Measurements from ENCODE around the gene HSPB6. TPM values are rescaled to one million over a fixed set of nuclear protein-coding genes. Genes with fewer than 3 reads are reported as not detected.

HSPB6 gene, protein sequence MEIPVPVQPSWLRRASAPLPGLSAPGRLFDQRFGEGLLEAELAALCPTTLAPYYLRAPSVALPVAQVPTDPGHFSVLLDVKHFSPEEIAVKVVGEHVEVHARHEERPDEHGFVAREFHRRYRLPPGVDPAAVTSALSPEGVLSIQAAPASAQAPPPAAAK
- total RNA-seq (2022; extraction: Qiagen RNA extraction), result 0.12 to 0.28 TPM (median 0.19 TPM) in 3 of 5 replicates, not detected in the others

DNA sequence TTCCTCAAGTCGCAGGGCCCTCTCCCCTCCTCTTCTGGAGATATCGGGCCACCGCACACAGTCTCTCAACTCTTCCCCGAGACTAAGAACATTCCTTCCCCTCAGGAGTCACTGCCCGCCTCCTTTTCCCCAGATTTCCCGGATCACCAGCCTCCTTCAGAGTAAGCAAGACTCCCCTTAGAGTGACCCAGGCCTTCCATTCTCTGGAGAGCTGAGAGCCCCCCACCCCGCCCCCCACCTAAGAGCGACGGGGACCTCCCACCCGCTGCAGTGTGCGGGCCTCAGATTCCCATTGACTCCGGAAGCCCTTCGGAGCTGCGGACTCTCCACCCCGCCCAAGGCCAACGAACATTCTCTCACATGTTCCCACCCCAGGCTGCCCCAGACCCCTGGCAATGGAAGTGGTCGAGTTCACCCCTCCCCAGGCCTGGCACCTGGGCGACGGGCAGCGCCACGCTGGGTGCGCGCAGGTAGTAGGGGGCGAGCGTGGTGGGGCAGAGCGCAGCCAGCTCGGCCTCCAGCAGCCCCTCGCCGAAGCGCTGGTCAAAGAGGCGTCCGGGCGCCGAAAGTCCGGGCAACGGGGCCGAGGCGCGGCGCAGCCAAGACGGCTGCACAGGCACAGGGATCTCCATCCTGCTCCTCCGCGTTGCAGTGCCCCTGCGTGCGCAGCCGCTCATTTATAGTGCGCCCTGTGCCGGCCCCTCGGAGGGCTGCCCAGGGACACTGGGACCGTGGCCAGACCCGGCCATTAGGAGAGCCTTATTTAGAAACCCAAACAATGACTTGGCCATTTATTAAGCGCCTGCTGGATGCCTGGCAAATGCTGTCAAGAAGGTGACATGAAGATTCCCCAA lies at the start of gene HSPB6:
Gene HSPB6, minus strand, starts transcription at position 653 of the 854 bp plus-strand sequence. Its CDS starts 21 bp downstream, at position 632.

GRCh38 chr19:35775298-35776101 lies 18.7 kb upstream of the HSPB6 start, which contains the start of gene ARHGAP33:
ARHGAP33 (plus strand) TSS chr19:35775564; CDS start chr19:35775659, 95 bp downstream.

DNA sequence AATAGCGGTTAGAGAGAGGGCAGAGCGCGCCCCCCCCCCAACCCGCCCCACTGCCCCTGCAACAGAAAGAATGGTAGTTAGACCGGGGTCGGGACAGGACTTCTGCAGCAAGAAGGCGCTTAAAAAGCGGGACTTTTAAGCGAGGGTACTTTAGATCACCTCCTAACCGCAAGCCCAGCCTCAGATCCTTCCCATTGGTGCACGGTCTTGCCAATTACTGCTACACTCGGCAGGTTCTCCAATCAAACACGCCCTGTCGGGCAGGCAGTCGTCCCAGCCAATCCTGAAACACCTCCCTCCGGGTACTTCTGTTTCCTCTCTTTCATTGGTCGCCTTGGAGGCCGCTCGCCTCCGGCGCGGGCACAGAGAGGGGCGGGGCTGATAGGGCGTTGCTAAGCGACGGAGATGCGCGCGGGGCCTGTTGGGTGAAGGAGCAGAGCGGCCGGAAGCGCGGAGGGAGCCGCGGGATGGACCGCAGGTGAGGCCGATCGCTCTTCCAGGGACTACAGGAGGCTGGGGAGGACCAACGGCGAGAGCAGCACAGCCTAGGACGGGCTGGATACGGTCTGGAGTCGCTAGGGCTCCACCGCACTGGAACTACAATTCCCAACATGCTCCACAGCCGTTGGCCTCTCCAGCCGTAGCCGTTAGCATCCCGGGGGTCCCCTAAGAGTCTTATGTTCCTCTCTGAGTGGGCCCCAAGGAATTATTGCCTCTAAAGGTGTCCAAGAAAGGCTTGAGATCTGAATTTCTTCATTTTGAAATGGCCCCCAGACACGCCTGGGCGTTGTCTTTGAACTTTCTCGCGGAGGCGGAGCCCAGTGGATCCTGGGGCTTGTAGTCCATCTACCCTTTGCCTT lies 1.1 kb upstream of the HSPB6 start, which contains the start of gene PROSER3:
Gene PROSER3, plus strand, starts transcription at position 428 of the 860 bp plus-strand sequence. Its CDS starts 40 bp downstream, at position 468.

DNA sequence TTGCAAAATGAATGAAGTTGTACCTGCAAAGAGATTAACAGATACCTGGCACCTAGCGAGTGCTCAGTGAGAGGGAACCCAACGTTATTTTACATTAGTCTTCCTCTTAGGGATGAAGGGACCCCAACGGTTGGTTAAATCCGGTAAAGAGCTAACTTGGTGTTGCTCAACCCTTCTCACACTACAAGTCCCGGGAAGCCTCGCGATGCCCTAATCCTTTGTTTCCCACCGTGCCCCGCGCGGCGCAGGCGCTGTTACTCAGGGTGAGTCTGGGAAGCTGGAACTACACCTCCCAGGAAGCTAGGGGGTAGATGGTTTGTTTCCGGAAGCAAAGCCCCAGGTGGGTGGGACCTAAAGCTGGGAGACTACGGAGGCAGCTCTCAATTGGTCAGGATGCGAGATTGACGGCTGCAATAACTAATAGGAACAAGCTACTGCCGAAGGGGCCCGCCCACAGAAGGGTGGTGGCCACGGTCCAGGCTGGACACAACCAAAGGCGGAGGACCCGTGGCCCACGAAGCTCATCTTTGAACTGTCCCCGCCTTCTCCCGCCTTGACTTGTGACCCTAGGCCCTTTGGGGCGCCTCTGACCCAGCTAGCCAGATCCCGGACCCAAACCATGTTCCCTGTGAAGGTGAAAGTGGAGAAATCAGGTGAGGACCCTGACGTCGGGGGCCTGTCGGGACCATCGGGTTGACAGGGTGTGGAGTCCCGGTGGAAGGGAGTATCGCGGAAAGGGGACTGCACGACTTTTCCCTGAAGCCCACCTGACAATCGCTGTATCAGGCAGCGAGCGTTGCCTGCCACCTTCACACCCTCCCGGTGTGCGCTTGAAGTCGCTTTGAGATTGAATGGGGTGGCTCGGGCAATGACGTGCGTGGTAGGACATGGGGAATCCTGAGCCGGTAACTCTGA lies 8.5 kb downstream of the HSPB6 start, which contains the start of gene LIN37:
Gene LIN37, plus strand, starts transcription at position 471 of the 915 bp plus-strand sequence. Its CDS starts 149 bp downstream, at position 620.

DNA sequence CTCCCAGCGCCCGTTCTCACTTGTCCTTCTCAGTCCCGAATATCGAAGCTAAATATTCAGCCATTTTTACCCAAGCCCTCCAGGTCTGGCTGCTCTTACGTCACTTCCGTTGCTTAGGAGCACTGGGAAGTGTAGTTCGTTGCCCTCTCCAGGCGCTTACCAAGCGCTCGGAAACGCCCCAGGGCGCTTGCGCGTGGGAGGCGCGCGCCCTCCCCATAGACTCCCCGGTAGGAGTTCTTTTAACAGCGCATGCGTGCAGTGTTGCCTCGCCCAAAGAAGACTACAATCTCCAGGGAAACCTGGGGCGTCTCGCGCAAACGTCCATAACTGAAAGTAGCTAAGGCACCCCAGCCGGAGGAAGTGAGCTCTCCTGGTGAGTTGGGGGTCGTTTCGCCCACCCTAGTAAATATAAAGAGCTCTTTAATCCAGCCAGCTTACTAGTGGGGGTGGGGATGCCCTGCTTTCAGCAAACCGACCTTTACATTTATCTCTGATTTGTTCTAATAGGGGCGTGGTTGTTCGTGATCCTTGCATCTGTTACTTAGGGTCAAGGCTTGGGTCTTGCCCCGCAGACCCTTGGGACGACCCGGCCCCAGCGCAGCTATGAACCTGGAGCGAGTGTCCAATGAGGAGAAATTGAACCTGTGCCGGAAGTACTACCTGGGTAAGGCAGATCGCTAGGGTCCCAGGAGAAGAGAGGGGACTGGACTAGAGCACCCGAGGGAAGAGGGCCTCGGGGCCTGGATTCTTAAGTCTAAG lies 11.3 kb downstream of the HSPB6 start, which contains the start of the genes PSENEN and U2AF1L4:
Gene PSENEN, plus strand, starts transcription at position 324 of the 759 bp plus-strand sequence. Its CDS starts 280 bp downstream, at position 604.
Gene U2AF1L4, minus strand, starts transcription at position 91 of the 759 bp plus-strand sequence. Its CDS starts 27 bp downstream, at position 64.

GRCh38 chr19:35742121-35742724 lies 14.6 kb downstream of the HSPB6 start, which contains the start of gene IGFLR1:
IGFLR1 (minus strand) TSS chr19:35742452; CDS start chr19:35741180, 1,272 bp downstream.

GRCh38 chr19:35717665-35718344 lies 39.0 kb downstream of the HSPB6 start, which contains the start of gene KMT2B:
KMT2B (plus strand) TSS chr19:35718003; CDS start chr19:35718019, 16 bp downstream.

Other genes starting within 250 kb of the HSPB6 start
- 32.5 to 41.2 TPM (median 37.6 TPM) in 5 replicates for gene DMKN, start 243.4 kb downstream of the HSPB6 start, total RNA-seq (2022; extraction: Qiagen RNA extraction)
- gene SBSN, start 228.7 kb downstream of the HSPB6 start, total RNA-seq (2022; extraction: Qiagen RNA extraction), result 2.4 to 3.3 TPM (median 3.2 TPM) in 5 replicates
- 0.21 TPM in 1 of 5 replicates, not detected in the others for gene GAPDHS, start 223.6 kb downstream of the HSPB6 start, total RNA-seq (2022; extraction: Qiagen RNA extraction)
- gene TMEM147, start 211.4 kb downstream of the HSPB6 start, total RNA-seq (2022; extraction: Qiagen RNA extraction), result 374 to 446 TPM (median 422 TPM) in 5 replicates
- 0.06 TPM in 1 of 5 replicates, not detected in the others for gene ATP4A, start 193.4 kb downstream of the HSPB6 start, total RNA-seq (2022; extraction: Qiagen RNA extraction)
- not detected in 5 replicates for gene PMIS2, start 170.9 kb downstream of the HSPB6 start, total RNA-seq (2022; extraction: Qiagen RNA extraction)
- 11.3 to 18.9 TPM (median 15.0 TPM) in 5 replicates for gene HAUS5, start 144.3 kb downstream of the HSPB6 start, total RNA-seq (2022; extraction: Qiagen RNA extraction)
- 148 to 214 TPM (median 206 TPM) in 5 replicates for gene RBM42, start 128.0 kb downstream of the HSPB6 start, total RNA-seq (2022; extraction: Qiagen RNA extraction)
- gene ETV2, start 115.3 kb downstream of the HSPB6 start, total RNA-seq (2022; extraction: Qiagen RNA extraction), result 1.7 to 3.1 TPM (median 2.9 TPM) in 5 replicates
- gene COX6B1, start 108.7 kb downstream of the HSPB6 start, total RNA-seq (2022; extraction: Qiagen RNA extraction), result 1,323 to 1,675 TPM (median 1,366 TPM) in 5 replicates
- gene UPK1A, start 90.5 kb downstream of the HSPB6 start, total RNA-seq (2022; extraction: Qiagen RNA extraction), result 0.72 to 1.1 TPM (median 0.94 TPM) in 5 replicates
- not detected in 5 replicates for gene ZBTB32, start 52.5 kb downstream of the HSPB6 start, total RNA-seq (2022; extraction: Qiagen RNA extraction)
- gene KMT2B, start 39.0 kb downstream of the HSPB6 start, total RNA-seq (2022; extraction: Qiagen RNA extraction), result 46.2 to 63.6 TPM (median 56.5 TPM) in 5 replicates
- gene IGFLR1, start 14.6 kb downstream of the HSPB6 start, total RNA-seq (2022; extraction: Qiagen RNA extraction), result 10.2 to 14.6 TPM (median 11.8 TPM) in 5 replicates
- 24.6 to 30.2 TPM (median 25.0 TPM) in 5 replicates for gene U2AF1L4, start 11.6 kb downstream of the HSPB6 start, total RNA-seq (2022; extraction: Qiagen RNA extraction)
- 288 to 310 TPM (median 290 TPM) in 5 replicates for gene PSENEN, start 11.4 kb downstream of the HSPB6 start, total RNA-seq (2022; extraction: Qiagen RNA extraction)
- gene LIN37, start 8.5 kb downstream of the HSPB6 start, total RNA-seq (2022; extraction: Qiagen RNA extraction), result 20.3 to 28.5 TPM (median 22.0 TPM) in 5 replicates
- gene PROSER3, start 1.1 kb upstream of the HSPB6 start, total RNA-seq (2022; extraction: Qiagen RNA extraction), result 24.6 to 30.3 TPM (median 28.2 TPM) in 5 replicates
- gene ARHGAP33, start 18.5 kb upstream of the HSPB6 start, total RNA-seq (2022; extraction: Qiagen RNA extraction), result 3.9 to 9.3 TPM (median 7.6 TPM) in 5 replicates
- 0.16 to 0.53 TPM (median 0.34 TPM) in 5 replicates for gene PRODH2, start 55.8 kb upstream of the HSPB6 start, total RNA-seq (2022; extraction: Qiagen RNA extraction)
- gene NPHS1, start 95.5 kb upstream of the HSPB6 start, total RNA-seq (2022; extraction: Qiagen RNA extraction), result 0.27 to 0.75 TPM (median 0.56 TPM) in 5 replicates
- gene KIRREL2, start 99.9 kb upstream of the HSPB6 start, total RNA-seq (2022; extraction: Qiagen RNA extraction), result 0.42 to 0.60 TPM (median 0.55 TPM) in 5 replicates
- gene APLP1, start 111.5 kb upstream of the HSPB6 start, total RNA-seq (2022; extraction: Qiagen RNA extraction), result 73.4 to 99.4 TPM (median 94.1 TPM) in 5 replicates
- 5.5 to 7.7 TPM (median 6.2 TPM) in 5 replicates for gene NFKBID, start 143.5 kb upstream of the HSPB6 start, total RNA-seq (2022; extraction: Qiagen RNA extraction)
- 0.30 to 0.45 TPM (median 0.35 TPM) in 5 replicates for gene HCST, start 145.5 kb upstream of the HSPB6 start, total RNA-seq (2022; extraction: Qiagen RNA extraction)
- not detected in 5 replicates for gene TYROBP, start 151.3 kb upstream of the HSPB6 start, total RNA-seq (2022; extraction: Qiagen RNA extraction)
- 12.9 to 23.3 TPM (median 21.0 TPM) in 5 replicates for gene LRFN3, start 179.3 kb upstream of the HSPB6 start, total RNA-seq (2022; extraction: Qiagen RNA extraction)
- gene SDHAF1, start 238.2 kb upstream of the HSPB6 start, total RNA-seq (2022; extraction: Qiagen RNA extraction), result 28.4 to 51.5 TPM (median 47.8 TPM) in 5 replicates